GM23338 (cell line): ENCODE measurements around the gene CGREF1. TPM values are rescaled to one million over a fixed set of nuclear protein-coding genes. Genes with fewer than 3 reads are reported as not detected.

ENCODE experiments used
- ATAC-seq: fragments of 200-7000 bp; cut with Tn5 transposase; 3 replicates; pipeline ENCODE4 v1.9.1; 2020
- DNase-seq: peaks from one replicate; pipeline ENCODE4 v3.0.0-alpha.2; 2015; ENCODE audit warnings: low spot score
- H2AFZ ChIP-seq: fragments of 200-600 bp; sonication (generic); 2 replicates; pipeline ENCODE4 v1.8.0; 2016; ENCODE audit warnings: antibody characterized with exemption, mild to moderate bottlenecking, moderate library complexity
- H3F3A ChIP-seq: fragments of 200-600 bp; sonication (generic); replicated peaks from 2 replicates; pipeline ENCODE4 v1.8.0; 2017; ENCODE audit warnings: antibody characterized with exemption, mixed run types, low read depth
- H3K27ac ChIP-seq: fragments of 200-600 bp; sonication (generic); 2 replicates; pipeline ENCODE4 v1.6.1; 2016; ENCODE audit warnings: low read depth
- H3K27me3 ChIP-seq: fragments of 200-600 bp; sonication (generic); 2 replicates; pipeline ENCODE4 v1.8.0; 2016; ENCODE audit warnings: mild to moderate bottlenecking, mixed run types, moderate library complexity; ENCODE audit not compliant: insufficient read depth
- H3K36me3 ChIP-seq: fragments of 200-600 bp; sonication (generic); 2 replicates; pipeline ENCODE4 v1.8.0; 2016; ENCODE audit warnings: mild to moderate bottlenecking; ENCODE audit not compliant: insufficient read depth
- H3K4me1 ChIP-seq: fragments of 200-600 bp; sonication (generic); 2 replicates; pipeline ENCODE4 v1.8.0; 2016; ENCODE audit warnings: mild to moderate bottlenecking, moderate library complexity; ENCODE audit not compliant: insufficient read depth
- H3K4me2 ChIP-seq: fragments of 200-600 bp; sonication (generic); 2 replicates; pipeline ENCODE4 v1.7.1; 2017; ENCODE audit warnings: mixed run types
- H3K4me3 ChIP-seq: fragments of 200-600 bp; sonication (generic); 2 replicates; pipeline ENCODE4 v1.6.1; 2016; ENCODE audit warnings: mixed run types
- H3K79me2 ChIP-seq: fragments of 200-600 bp; sonication (generic); replicated peaks from 2 replicates; pipeline ENCODE4 v1.8.0; 2017; ENCODE audit warnings: mild to moderate bottlenecking; ENCODE audit not compliant: insufficient read depth
- H3K9me2 ChIP-seq: fragments of 200-600 bp; sonication (generic); 2 replicates; pipeline ENCODE4 v1.8.0; 2017; ENCODE audit not compliant: insufficient read depth
- H4K20me1 ChIP-seq: fragments of 200-600 bp; sonication (generic); replicated peaks from 2 replicates; pipeline ENCODE4 v1.8.0; 2017; ENCODE audit warnings: mild to moderate bottlenecking; ENCODE audit not compliant: insufficient read depth
- H3K27ac Mint-ChIP-seq: 2 replicates; pipeline ENCODE4 v1.8.0; 2020; ENCODE audit warnings: inconsistent platforms, mild to moderate bottlenecking, moderate library complexity, mixed read lengths
- H3K27me3 Mint-ChIP-seq: 3 replicates; pipeline ENCODE4 v1.8.0; 2022; ENCODE audit warnings: low read depth, mild to moderate bottlenecking, moderate library complexity, mixed read lengths, inconsistent platforms; ENCODE audit not compliant: insufficient read depth, poor library complexity
- H3K36me3 Mint-ChIP-seq: 3 replicates; pipeline ENCODE4 v1.8.0; 2021; ENCODE audit warnings: low read depth, mild to moderate bottlenecking, inconsistent platforms, moderate library complexity, mixed read lengths
- H3K4me1 Mint-ChIP-seq: 3 replicates; pipeline ENCODE4 v1.8.0; 2020; ENCODE audit warnings: mild to moderate bottlenecking, inconsistent platforms, mixed read lengths
- H3K4me3 Mint-ChIP-seq: 3 replicates; pipeline ENCODE4 v1.8.0; 2021; ENCODE audit warnings: moderate library complexity, mild to moderate bottlenecking, inconsistent platforms, mixed read lengths
- H3K9me3 Mint-ChIP-seq: 3 replicates; pipeline ENCODE4 v1.8.0; 2020; ENCODE audit warnings: moderate library complexity, mild to moderate bottlenecking, inconsistent platforms, mixed read lengths
- CREB1 ChIP-seq: fragments of 250-450 bp; sonication (Bioruptor Pico); IDR thresholded peaks from 2 replicates; pipeline ENCODE4 v1.5.0; 2020; ENCODE audit warnings: low read depth, mild to moderate bottlenecking, moderate library complexity
- CTCF ChIP-seq, 2 experiments: fragments of 200-600 bp in 1 of 2; sonication (generic) in 1 of 2; conservative IDR thresholded peaks; 2 replicates each; pipeline versions ENCODE4 v1.5.1 to v1.6.1; 2016 to 2017; ENCODE audit warnings: antibody characterized with exemption in 2 of 2, low read depth in 2 of 2, mild to moderate bottlenecking in 2 of 2, moderate library complexity in 1 of 2
- EZH2 ChIP-seq: fragments of 200-600 bp; sonication (generic); IDR thresholded peaks from one replicate; pipeline ENCODE4 v1.8.0; 2017; ENCODE audit warnings: antibody characterized with exemption, mild to moderate bottlenecking, low read depth; ENCODE audit not compliant: unreplicated experiment
- JUNB ChIP-seq: IDR thresholded peaks from one replicate; pipeline ENCODE4 v1.6.1; 2016; ENCODE audit warnings: antibody characterized with exemption; ENCODE audit not compliant: unreplicated experiment
- STAT1 ChIP-seq: IDR thresholded peaks from one replicate; pipeline ENCODE4 v1.6.1; 2016; ENCODE audit warnings: antibody characterized with exemption; ENCODE audit not compliant: unreplicated experiment
- ZNF331 ChIP-seq: fragments of 250-450 bp; sonication (Bioruptor Pico); IDR thresholded peaks from 2 replicates; pipeline ENCODE4 v1.5.0; 2020; ENCODE audit warnings: low read depth, mild to moderate bottlenecking, moderate library complexity
- ZNF462 ChIP-seq: fragments of 250-450 bp; sonication (Bioruptor Pico); IDR thresholded peaks from 2 replicates; pipeline ENCODE4 v1.5.0; 2020; ENCODE audit warnings: mild to moderate bottlenecking, moderate library complexity
- polyA plus RNA-seq: library from polyadenylated mRNA; unstranded; fragments of >200 nt; fragmentation: Nextera tagmentation; extraction: Ambion mirVana; gene quantifications from 2 replicates; pipeline ENCODE4 v1.2.1, GENCODE V29; 2016
- total RNA-seq: library from RNA; depleted of rRNA; stranded (reverse); fragments of >200 nt; shearing (Covaris generic); gene quantifications from 2 replicates; pipeline ENCODE4 v1.2.3, GENCODE V29; 2014

The CGREF1 gene
- total and polyA plus RNA-seq, 2 experiments from 2014 or later, result 4.1 to 4.5 TPM

- Histone ChIP-seq H3K9me2 (no peaks in the 10 kb centered on the region), H3K4me3 (no peak within 1 kb of the TSS), H3K4me2 (no peak within 1 kb of the TSS), H4K20me1 (no peaks in the 10 kb centered on the region), H3F3A (no peaks in the 10 kb centered on the region), H3K79me2 (no peaks in the 10 kb centered on the region), H3K27me3 (no peaks in the 10 kb centered on the region), H3K36me3 (no peaks in the 10 kb centered on the region), H2AFZ (peak within 1 kb of the TSS; percentile 18; the same call in 1 of the 2 replicates), H3K27ac (no peak within 1 kb of the TSS), H3K4me1 (no peaks in the 10 kb centered on the region)
- H3K9me3 Mint-ChIP-seq, result no peaks in the 10 kb centered on the region
- no peak for ATAC-seq
- TF ChIP-seq CTCF (conservative IDR thresholded peaks at IDR 0.05; ENCODE audit: low read depth in 2 of 2) (no peak), ZNF462 (CRISPR knock-in tag) (no peak), EZH2 (no peak), STAT1 (no peak), CREB1 (no peak), JUNB (no peak), ZNF331 (CRISPR knock-in tag) (no peak)
- no peak for DNase-seq
- H3K27me3 Mint-ChIP-seq, result peaks cover 10% of the 10 kb centered on the region
- no peak within 1 kb of the TSS; the same call in 2 of the 3 replicates for H3K4me3 Mint-ChIP-seq
- H3K4me1 Mint-ChIP-seq, result no peaks in the 10 kb centered on the region
- H3K27ac Mint-ChIP-seq, result no peak within 1 kb of the TSS
- no peaks in the 10 kb centered on the region for H3K36me3 Mint-ChIP-seq
These were observed 30.0 kb upstream of the CGREF1 start, which contains the start of gene TCF23 for GRCh38 chr2:27148801-27149439. TSS of gene TCF23 (plus strand) at chr2:27149004. CDS start at chr2:27149134, 130 bp downstream.
